MG63 (cell line): ENCODE data around the gene CSNK1A1. TPM values are rescaled to one million over a fixed set of nuclear protein-coding genes. Genes with fewer than 3 reads are reported as not detected.
"Not testable (repeated sequence)": the region's sequence is repeated elsewhere in the genome, so short reads cannot be mapped to it uniquely, and the experiment has no call there.

Experiments used
- DNase-seq: peaks from one replicate; pipeline ENCODE4 v3.0.0-alpha.2; 2020
- H3K27me3 ChIP-seq: fragments of 250-450 bp; sonication (Bioruptor Pico); 2 replicates; pipeline ENCODE4 v1.5.1; 2020; ENCODE audit warnings: mild to moderate bottlenecking, moderate library complexity
- H3K36me3 ChIP-seq: fragments of 250-450 bp; sonication (Bioruptor Pico); 2 replicates; pipeline ENCODE4 v1.5.1; 2020; ENCODE audit warnings: mild to moderate bottlenecking, moderate library complexity
- H3K4me3 ChIP-seq: fragments of 250-450 bp; sonication (Bioruptor Pico); 2 replicates; pipeline ENCODE4 v1.5.1; 2020; ENCODE audit warnings: mild to moderate bottlenecking, moderate library complexity
- H3K9me3 ChIP-seq: fragments of 250-450 bp; sonication (Bioruptor Pico); 2 replicates; pipeline ENCODE4 v1.5.1; 2020; ENCODE audit warnings: mild to moderate bottlenecking, moderate library complexity
- total RNA-seq: library from RNA; depleted of rRNA; stranded (reverse); fragments of >200 nt; shearing (Covaris generic); gene quantifications from 2 replicates; pipeline ENCODE4 v1.2.3, GENCODE V29; 2014; ENCODE audit warnings: low replicate concordance; rRNA removed

The CSNK1A1 gene
- total RNA-seq, 1 experiment from 2014 or later, result 425 TPM

- not testable (repeated sequence) for DNase-seq, H3K4me3 ChIP-seq, H3K9me3 ChIP-seq, H3K36me3 ChIP-seq, H3K27me3 ChIP-seq
Measured at GRCh38 chr5:149444430-149444829, 106.8 kb downstream of the CSNK1A1 start.

GRCh38 chr5:149443210-149443609 lies 108.0 kb downstream of the CSNK1A1 start:
- no peak for DNase-seq
- H3K4me3 ChIP-seq, result no peak overlapping the region
- H3K36me3 ChIP-seq, result no peaks in the 10 kb centered on the region
- H3K27me3 ChIP-seq, result no peaks in the 10 kb centered on the region
- H3K9me3 ChIP-seq, result no peaks in the 10 kb centered on the region

GRCh38 chr5:149442563-149443182 lies 108.6 kb downstream of the CSNK1A1 start:
- Histone ChIP-seq H3K4me3 (no peak overlapping the region), H3K9me3 (no peaks in the 10 kb centered on the region), H3K36me3 (no peaks in the 10 kb centered on the region), H3K27me3 (no peaks in the 10 kb centered on the region)
- peak; percentile 84 for DNase-seq

Other genes with a start within 250 kb of the CSNK1A1 start
- 30.2 and 49.1 TPM in 2 replicates for gene GRPEL2, start 205.9 kb downstream of the CSNK1A1 start, total RNA-seq
- 6.4 and 16.6 TPM in 2 replicates for gene PCYOX1L, start 193.4 kb downstream of the CSNK1A1 start, total RNA-seq
- gene IL17B, start 172.1 kb downstream of the CSNK1A1 start, total RNA-seq, result not detected in 2 replicates
- 0.17 and 1.1 TPM in 2 replicates for gene ARHGEF37, start 30.1 kb upstream of the CSNK1A1 start, total RNA-seq
- 0.59 and 1.2 TPM in 2 replicates for gene PPARGC1B, start 178.9 kb upstream of the CSNK1A1 start, total RNA-seq